CD4-positive, alpha-beta T cell (primary cell): ENCODE measurements around the gene WDFY4. TPM values are rescaled to one million over a fixed set of nuclear protein-coding genes. Genes with fewer than 3 reads are reported as not detected.

Experiments
- ATAC-seq: fragments of 200-7000 bp; cut with Tn5 transposase; one replicate; pipeline ENCODE4 v1.10.0; 2022; ENCODE audit warnings: mild to moderate bottlenecking; ENCODE audit not compliant: poor library complexity
- CTCF ChIA-PET: fragments of 350-600 bp; sonication (Branson Sonifier 250); formaldehyde crosslinking; loops from one replicate; lab custom pipeline; 2021; ENCODE audit warnings: antibody characterized with exemption, inconsistent platforms; lab: Charles Lee
- POLR2A ChIA-PET: fragments of 350-600 bp; sonication (Branson Sonifier 250); formaldehyde crosslinking; loops from one replicate; lab custom pipeline; 2021; ENCODE audit warnings: antibody characterized with exemption, inconsistent platforms; lab: Charles Lee
- DNase-seq, 14 experiments: peaks; one replicate each; pipeline ENCODE4 v3.0.0-alpha.2; 2013 to 2020; ENCODE audit warnings: mixed read lengths in 2 of 14
- H3K27ac ChIP-seq, 2 donors: one replicate each; pipeline versions ENCODE4 v1.5.1 to v1.7.0; 2013; ENCODE audit warnings: low read length in 2 of 2, low read depth in 1 of 2, mild to moderate bottlenecking in 1 of 2
- H3K27me3 ChIP-seq, 2 experiments: 1 replicate in 1 of 2; 2 replicates in 1 of 2; pipeline versions ENCODE4 v1.6.1 to v1.7.0; 2013; ENCODE audit warnings: low read length in 2 of 2, control low read depth in 1 of 2, mild to moderate bottlenecking in 1 of 2, moderate library complexity in 1 of 2; ENCODE audit not compliant: insufficient read depth in 2 of 2, control insufficient read depth in 1 of 2
- H3K36me3 ChIP-seq: one replicate; pipeline ENCODE4 v1.6.1; 2013; ENCODE audit warnings: low read length, control low read depth; ENCODE audit not compliant: insufficient read depth
- H3K4me1 ChIP-seq: one replicate; pipeline ENCODE4 v1.6.1; 2013; ENCODE audit warnings: low read length, control low read depth; ENCODE audit not compliant: insufficient read depth
- H3K4me3 ChIP-seq: one replicate; pipeline ENCODE4 v1.5.1; 2013; ENCODE audit warnings: mild to moderate bottlenecking, low read length, moderate library complexity
- H3K9me3 ChIP-seq, 2 experiments: 1 replicate in 1 of 2; 2 replicates in 1 of 2; pipeline versions ENCODE4 v1.6.1 to v1.7.0; 2013; ENCODE audit warnings: low read length in 2 of 2, mild to moderate bottlenecking in 2 of 2, control low read depth in 1 of 2, moderate library complexity in 1 of 2; ENCODE audit not compliant: control insufficient read depth in 1 of 2, insufficient read depth in 1 of 2
- H3K27ac Mint-ChIP-seq: one replicate; pipeline ENCODE4 v1.8.0; 2020; ENCODE audit warnings: mixed read lengths
- H3K27me3 Mint-ChIP-seq: one replicate; pipeline ENCODE4 v1.8.0; 2021; ENCODE audit warnings: mixed read lengths
- H3K36me3 Mint-ChIP-seq: one replicate; pipeline ENCODE4 v1.8.0; 2021; ENCODE audit warnings: low read depth, mixed read lengths
- H3K4me1 Mint-ChIP-seq: one replicate; pipeline ENCODE4 v1.8.0; 2021; ENCODE audit warnings: low read depth, mixed read lengths
- H3K4me3 Mint-ChIP-seq: one replicate; pipeline ENCODE4 v1.8.0; 2020; ENCODE audit warnings: mild to moderate bottlenecking, mixed read lengths
- H3K9me3 Mint-ChIP-seq: one replicate; pipeline ENCODE4 v1.8.0; 2020; ENCODE audit warnings: mixed read lengths
- intact Hi-C, 2 experiments: fragments of 100-400 bp; cut with DNase I in 1 of 2; cut with micrococcal nuclease in 1 of 2; formaldehyde crosslinking; loops; one replicate each; pipeline versions ENCODE4 v1.15.1 to v1.9.0; 2023 to 2025; cut with DNase I, micrococcal nuclease
- total RNA-seq, 174 experiments: library from RNA in 2 of 174; stranded (reverse) in 2 of 174; gene quantifications; one replicate each; pipeline ENCODE4 v1.2.3 and lab custom pipeline; 2021 to 2026
- TF ChIP-seq, protein P1 (sequence below): fragments of 200-600 bp; IDR thresholded peaks from one replicate; pipeline ENCODE4 v1.8.0; 2022; ENCODE audit warnings: antibody characterized with exemption, mild to moderate bottlenecking

WDFY4 gene
- total RNA-seq, 2 experiments from 2014 or later: 1.3 to 2.5 TPM

- Histone ChIP-seq H3K4me3 (no peak overlapping the region), H3K27me3 (no peaks in the 10 kb centered on the region), H3K4me1 (no peaks in the 10 kb centered on the region), H3K36me3 (no peaks in the 10 kb centered on the region), H3K9me3 (peaks cover 0 to 6% of the 10 kb centered on the region in 2 experiments), H3K27ac (no peak overlapping the region)
- POLR2A ChIA-PET: no interaction called here
- no peak overlapping the region for H3K27ac Mint-ChIP-seq
- no peaks in the 10 kb centered on the region for H3K27me3 Mint-ChIP-seq
- CTCF ChIA-PET: no interaction called here
- ATAC-seq (no peak), DNase-seq (no peak)
- H3K4me3 Mint-ChIP-seq: no peak overlapping the region
- H3K9me3 Mint-ChIP-seq: no peaks in the 10 kb centered on the region
- no peaks in the 10 kb centered on the region for H3K4me1 Mint-ChIP-seq
- H3K36me3 Mint-ChIP-seq: no peaks in the 10 kb centered on the region
- intact Hi-C loops: no loop called here
- TF ChIP-seq, protein P1, sequence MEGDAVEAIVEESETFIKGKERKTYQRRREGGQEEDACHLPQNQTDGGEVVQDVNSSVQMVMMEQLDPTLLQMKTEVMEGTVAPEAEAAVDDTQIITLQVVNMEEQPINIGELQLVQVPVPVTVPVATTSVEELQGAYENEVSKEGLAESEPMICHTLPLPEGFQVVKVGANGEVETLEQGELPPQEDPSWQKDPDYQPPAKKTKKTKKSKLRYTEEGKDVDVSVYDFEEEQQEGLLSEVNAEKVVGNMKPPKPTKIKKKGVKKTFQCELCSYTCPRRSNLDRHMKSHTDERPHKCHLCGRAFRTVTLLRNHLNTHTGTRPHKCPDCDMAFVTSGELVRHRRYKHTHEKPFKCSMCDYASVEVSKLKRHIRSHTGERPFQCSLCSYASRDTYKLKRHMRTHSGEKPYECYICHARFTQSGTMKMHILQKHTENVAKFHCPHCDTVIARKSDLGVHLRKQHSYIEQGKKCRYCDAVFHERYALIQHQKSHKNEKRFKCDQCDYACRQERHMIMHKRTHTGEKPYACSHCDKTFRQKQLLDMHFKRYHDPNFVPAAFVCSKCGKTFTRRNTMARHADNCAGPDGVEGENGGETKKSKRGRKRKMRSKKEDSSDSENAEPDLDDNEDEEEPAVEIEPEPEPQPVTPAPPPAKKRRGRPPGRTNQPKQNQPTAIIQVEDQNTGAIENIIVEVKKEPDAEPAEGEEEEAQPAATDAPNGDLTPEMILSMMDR: no peak
These were observed 51.2 kb downstream of the WDFY4 start for GRCh38 chr10:48735836-48736390.

DNA sequence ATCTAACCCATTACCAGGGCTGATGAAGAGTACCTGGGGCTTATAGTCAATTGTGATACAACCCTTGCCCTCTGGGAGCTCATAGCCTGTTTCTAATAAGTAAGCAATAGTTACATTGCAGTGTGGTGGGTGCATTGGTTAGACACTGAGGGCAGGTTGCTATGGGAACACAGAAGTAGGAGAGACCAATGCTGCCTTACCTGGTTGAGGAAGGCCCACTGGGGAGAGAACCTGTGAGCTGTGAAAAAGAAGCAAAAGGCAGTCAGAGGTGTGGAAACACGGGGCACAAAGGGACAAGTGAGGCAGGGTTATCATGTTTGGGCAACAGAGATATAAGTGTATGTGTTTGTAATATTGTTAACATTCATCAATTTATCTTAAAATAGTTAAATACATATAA is 51.9 kb downstream of the WDFY4 start:
- H3K36me3 Mint-ChIP-seq: no peaks in the 10 kb centered on the region
- Histone ChIP-seq H3K36me3 (no peaks in the 10 kb centered on the region), H3K9me3 (peaks cover 0 to under 1% of the 10 kb centered on the region in 2 experiments), H3K4me1 (no peaks in the 10 kb centered on the region), H3K4me3 (no peak overlapping the region), H3K27ac (no peak overlapping the region), H3K27me3 (no peaks in the 10 kb centered on the region)
- no peak for DNase-seq
- CTCF ChIA-PET: no interaction called here
- intact Hi-C loops: no loop called here
- H3K27me3 Mint-ChIP-seq: no peaks in the 10 kb centered on the region
- TF ChIP-seq, protein P1: no peak
- no peak overlapping the region for H3K27ac Mint-ChIP-seq
- no peaks in the 10 kb centered on the region for H3K9me3 Mint-ChIP-seq
- no peak for ATAC-seq
- POLR2A ChIA-PET: no interaction called here
- no peak overlapping the region for H3K4me3 Mint-ChIP-seq
- H3K4me1 Mint-ChIP-seq: no peaks in the 10 kb centered on the region

GRCh38 chr10:48737886-48738285 is 53.2 kb downstream of the WDFY4 start:
- H3K36me3 Mint-ChIP-seq: no peaks in the 10 kb centered on the region
- TF ChIP-seq, protein P1: no peak
- Histone ChIP-seq H3K27ac (no peak overlapping the region), H3K4me1 (no peaks in the 10 kb centered on the region), H3K36me3 (no peaks in the 10 kb centered on the region), H3K9me3 (no peaks in the 10 kb centered on the region), H3K27me3 (no peaks in the 10 kb centered on the region), H3K4me3 (no peak overlapping the region)
- no peak overlapping the region for H3K4me3 Mint-ChIP-seq
- H3K27ac Mint-ChIP-seq: no peak overlapping the region
- intact Hi-C loops: no loop called here
- ChIA-PET CTCF (no interaction called here), POLR2A (no interaction called here)
- no peaks in the 10 kb centered on the region for H3K9me3 Mint-ChIP-seq
- no peaks in the 10 kb centered on the region for H3K27me3 Mint-ChIP-seq
- ATAC-seq (no peak), DNase-seq (no peak)
- no peaks in the 10 kb centered on the region for H3K4me1 Mint-ChIP-seq
